K562 (cell line): ENCODE data around the gene TBC1D17. TPM values are rescaled to one million over a fixed set of nuclear protein-coding genes. Genes with fewer than 3 reads are reported as not detected.
A peak's percentile ranks its signal among the peaks of the same experiment; 100 is the strongest.

Experiments
- ARID2 ChIP-seq: fragments of 450-650 bp; IDR thresholded peaks from 2 replicates; pipeline ENCODE4 v1.6.1; 2017; ENCODE audit warnings: antibody characterized with exemption, mild to moderate bottlenecking
- CBFB ChIP-seq: sonication (generic); formaldehyde crosslinking; IDR thresholded peaks from 2 replicates; pipeline ENCODE4 v1.4.0; 2020; ENCODE audit warnings: mild to moderate bottlenecking, missing genetic modification reagents
- CC2D1A ChIP-seq: fragments of 450-650 bp; IDR thresholded peaks from 2 replicates; pipeline ENCODE4 v1.6.1; 2017; ENCODE audit warnings: mild to moderate bottlenecking
- CREM ChIP-seq: IDR thresholded peaks from 2 replicates; pipeline ENCODE4 v1.6.1; 2014; ENCODE audit warnings: antibody characterized with exemption, low read depth
- CSDE1 ChIP-seq, 2 experiments: fragments of 450-650 bp; IDR thresholded peaks; 2 replicates each; pipeline ENCODE4 v1.6.1; 2016; ENCODE audit warnings: mild to moderate bottlenecking in 1 of 2
- CTBP1 ChIP-seq: fragments of 450-650 bp; IDR thresholded peaks from 2 replicates; pipeline ENCODE4 v1.6.1; 2016; ENCODE audit warnings: borderline replicate concordance
- ELF1 ChIP-seq: fragments of 200-800 bp; sonication (Bioruptor generic); IDR thresholded peaks from 2 replicates; pipeline ENCODE4 v1.6.1; 2016; ENCODE audit warnings: missing genetic modification characterization, missing compliant biosample characterization
- HDGF ChIP-seq: fragments of 450-650 bp; IDR thresholded peaks from 2 replicates; pipeline ENCODE4 v1.6.1; 2016
- KLF1 ChIP-seq: fragments of 450-650 bp; IDR thresholded peaks from 2 replicates; pipeline ENCODE4 v1.6.1; 2016; ENCODE audit warnings: missing genetic modification characterization, missing compliant biosample characterization
- LEF1 ChIP-seq: fragments of 450-650 bp; IDR thresholded peaks from 2 replicates; pipeline ENCODE4 v1.6.1; 2016; ENCODE audit warnings: mild to moderate bottlenecking
- MECOM ChIP-seq: fragments of 250-450 bp; sonication (Bioruptor Pico); IDR thresholded peaks from 2 replicates; pipeline ENCODE4 v1.8.0; 2022; ENCODE audit warnings: inconsistent platforms
- NCOR1 ChIP-seq: fragments of 450-650 bp; IDR thresholded peaks from 2 replicates; pipeline ENCODE4 v1.6.1; 2016; ENCODE audit warnings: mild to moderate bottlenecking, moderate library complexity
- NFRKB ChIP-seq: fragments of 450-650 bp; IDR thresholded peaks from 2 replicates; pipeline ENCODE4 v1.6.1; 2016; ENCODE audit warnings: low read depth
- NFYB ChIP-seq: IDR thresholded peaks from 2 replicates; pipeline ENCODE4 v1.6.1; 2011; ENCODE audit warnings: mild to moderate bottlenecking, moderate library complexity; ENCODE audit not compliant: insufficient read length; ENCODE audit errors: extremely low read depth
- NR4A1 ChIP-seq, 2 experiments: fragments of 250-450 bp in 1 of 2; fragments of 450-650 bp in 1 of 2; sonication (Bioruptor Pico) in 1 of 2; IDR thresholded peaks; 2 replicates each; pipeline versions ENCODE4 v1.4.0 to v1.6.1; 2016 to 2020; ENCODE audit warnings: mild to moderate bottlenecking in 2 of 2, missing compliant biosample characterization in 1 of 2, missing genetic modification characterization in 1 of 2, moderate library complexity in 1 of 2
- RB1 ChIP-seq: fragments of 450-650 bp; IDR thresholded peaks from 2 replicates; pipeline ENCODE4 v1.6.1; 2017; ENCODE audit warnings: low read depth, mild to moderate bottlenecking
- RBFOX2 ChIP-seq: fragments of 200-400 bp; formaldehyde crosslinking; IDR thresholded peaks from 2 replicates; pipeline ENCODE4 v1.6.1; 2017; ENCODE audit warnings: low read depth, mild to moderate bottlenecking, low read length, moderate library complexity
- SRF ChIP-seq, 2 experiments: fragments of 250-450, 450-650 bp in 1 of 2; sonication (Bioruptor Pico) in 1 of 2; sonication (generic) in 1 of 2; formaldehyde crosslinking; IDR thresholded peaks; 2 replicates each; pipeline versions ENCODE4 v1.5.0 to v1.5.1; 2020 to 2022; ENCODE audit warnings: mild to moderate bottlenecking in 1 of 2, missing genetic modification reagents in 1 of 2
- TBL1XR1 ChIP-seq, 2 experiments: IDR thresholded peaks; 2 replicates each; pipeline ENCODE4 v1.6.1; 2012; ENCODE audit warnings: improper control_type of control experiment in 2 of 2, low read length in 2 of 2, mild to moderate bottlenecking in 1 of 2
- TEAD1 ChIP-seq, 2 experiments: fragments of 450-650 bp in 1 of 2; sonication (generic) in 1 of 2; formaldehyde crosslinking; IDR thresholded peaks; 2 replicates each; pipeline versions ENCODE4 v1.4.0 to v1.8.0; 2020 to 2022; ENCODE audit warnings: mild to moderate bottlenecking in 2 of 2, missing genetic modification reagents in 1 of 2
- ZNF140 ChIP-seq: fragments of 250-450 bp; sonication (Bioruptor Pico); IDR thresholded peaks from 2 replicates; pipeline ENCODE4 v1.8.0; 2021; ENCODE audit warnings: moderate library complexity, mild to moderate bottlenecking, inconsistent platforms
- ZNF274 ChIP-seq: IDR thresholded peaks from 2 replicates; pipeline ENCODE4 v1.6.1; 2011; ENCODE audit warnings: low read depth, mild to moderate bottlenecking, low read length, moderate library complexity, borderline replicate concordance
- ZNF764 ChIP-seq: fragments of 250-450 bp; sonication (Bioruptor Pico); IDR thresholded peaks from 2 replicates; pipeline ENCODE4 v1.4.0; 2020; ENCODE audit warnings: low read depth, mild to moderate bottlenecking, moderate library complexity
- polyA plus RNA-seq, 8 experiments: library from polyadenylated mRNA; depleted of rRNA in 4 of 8; stranded (reverse) in 5 of 8; unstranded in 3 of 8; fragments of >200 nt; fragmentation: Nextera tagmentation in 2 of 8; fragmentation: Illumina TruSeq in 1 of 8; extraction: Ambion mirVana in 2 of 8; extraction: Trizol in 1 of 8; gene quantifications; 2 replicates each; pipeline versions ENCODE4 v1.2.1 to v1.2.3, GENCODE V29; 2011 to 2014; ENCODE audit warnings: inconsistent platforms in 1 of 8, missing spikeins in 1 of 8
- total RNA-seq, 7 experiments: library from RNA; depleted of rRNA in 6 of 7; stranded (reverse); fragments of >200 nt in 6 of 7; fragmentation: Illumina TruSeq in 2 of 7; extraction: Trizol in 2 of 7; gene quantifications; 2 replicates each; pipeline versions ENCODE4 v1.2.1 to v1.2.3, GENCODE V29; 2011 to 2021; ENCODE audit warnings: low replicate concordance in 1 of 7
- TF ChIP-seq, protein P1 (sequence below): fragments of 250-450 bp; sonication (Bioruptor Pico); IDR thresholded peaks from 2 replicates; pipeline ENCODE4 v1.4.0; 2020; ENCODE audit warnings: mild to moderate bottlenecking, moderate library complexity
- TF ChIP-seq, protein P2 (sequence below): IDR thresholded peaks from 3 replicates; pipeline ENCODE4 v1.6.1; 2011; ENCODE audit warnings: borderline replicate concordance, mild to moderate bottlenecking, moderate library complexity; ENCODE audit not compliant: insufficient read length; ENCODE audit errors: extremely low read depth

Gene TBC1D17
- total and polyA plus RNA-seq, 9 of the 15 experiments (the other 6 are each of a cell fraction or from before 2014, with no cell fraction given) = 0.42 to 16.0 (median 3.8) TPM

DNA sequence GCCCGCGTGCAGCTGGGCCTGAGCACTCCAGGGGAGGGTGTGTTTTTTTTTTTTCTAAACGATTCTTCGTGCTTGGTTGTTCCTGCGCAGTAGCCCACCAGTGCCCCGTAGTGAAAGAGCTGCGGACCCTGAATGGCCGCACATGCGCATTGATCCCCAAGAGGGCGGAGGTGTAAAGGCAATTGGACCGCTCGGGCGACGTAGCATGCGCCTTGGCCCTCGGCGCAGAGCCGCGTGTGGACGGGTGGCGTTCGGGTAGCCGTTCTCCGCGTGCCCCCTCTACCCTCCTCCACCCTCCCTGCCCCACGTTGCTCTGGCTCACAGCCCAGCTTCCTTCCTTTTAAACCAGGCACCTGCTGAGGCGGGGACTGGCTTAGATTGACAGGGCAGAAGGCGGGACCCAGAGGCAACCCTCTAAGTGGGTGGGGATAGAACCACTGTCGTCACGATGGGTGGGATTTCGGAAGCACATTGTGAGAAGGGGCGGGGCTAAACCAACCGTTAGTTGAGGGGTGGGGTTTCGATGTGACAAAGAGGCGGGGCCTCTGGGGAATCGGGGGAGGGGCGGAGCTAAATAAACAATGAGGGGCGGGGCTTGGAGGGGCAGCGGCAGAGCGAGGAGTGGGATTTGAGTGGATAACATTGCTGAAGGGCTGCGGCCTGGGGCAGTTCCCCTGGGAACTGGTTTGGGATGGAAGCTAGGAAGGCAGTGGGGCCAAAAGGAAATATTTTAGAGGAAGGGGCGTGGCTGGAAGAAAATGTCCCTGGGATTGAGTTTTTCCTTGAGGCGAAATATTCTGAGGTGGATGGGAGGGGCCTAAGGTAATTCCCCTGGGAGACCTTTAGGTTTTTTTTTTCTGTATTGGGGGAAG lies 52.3 kb downstream of the TBC1D17 start (continued):
- TF ChIP-seq, protein P1, sequence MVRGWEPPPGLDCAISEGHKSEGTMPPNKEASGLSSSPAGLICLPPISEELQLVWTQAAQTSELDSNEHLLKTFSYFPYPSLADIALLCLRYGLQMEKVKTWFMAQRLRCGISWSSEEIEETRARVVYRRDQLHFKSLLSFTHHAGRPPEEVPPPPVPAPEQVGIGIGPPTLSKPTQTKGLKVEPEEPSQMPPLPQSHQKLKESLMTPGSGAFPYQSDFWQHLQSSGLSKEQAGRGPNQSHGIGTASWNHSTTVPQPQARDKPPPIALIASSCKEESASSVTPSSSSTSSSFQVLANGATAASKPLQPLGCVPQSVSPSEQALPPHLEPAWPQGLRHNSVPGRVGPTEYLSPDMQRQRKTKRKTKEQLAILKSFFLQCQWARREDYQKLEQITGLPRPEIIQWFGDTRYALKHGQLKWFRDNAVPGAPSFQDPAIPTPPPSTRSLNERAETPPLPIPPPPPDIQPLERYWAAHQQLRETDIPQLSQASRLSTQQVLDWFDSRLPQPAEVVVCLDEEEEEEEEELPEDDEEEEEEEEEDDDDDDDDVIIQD (CRISPR knock-in tag) = no peak
- no peak for TF ChIP-seq ZNF140 (CRISPR knock-in tag)
- no peak for TF ChIP-seq ARID2
- TF ChIP-seq CC2D1A = no peak
- TF ChIP-seq ZNF764 (CRISPR knock-in tag) = peak; percentile 64; the same call in 1 of the 2 replicates
- peak in 1 of 2 experiments; percentile 67; a peak in 2 of 4 replicates for TF ChIP-seq TEAD1 (CRISPR knock-in tag; IDR thresholded peaks at IDR 0.05)
- TF ChIP-seq KLF1 (tag) = no peak
- no peak for TF ChIP-seq MECOM (CRISPR knock-in tag)
- no peak for TF ChIP-seq CSDE1 (IDR thresholded peaks at IDR 0.05)
- no peak for TF ChIP-seq ELF1 (tag)
- TF ChIP-seq RB1 = peak; percentile 37
- TF ChIP-seq NCOR1 = no peak
- TF ChIP-seq NFRKB = no peak
- TF ChIP-seq LEF1 = 0 out of 2 replicates have a peak, but pooled peaks have one; percentile 18
- no peak for TF ChIP-seq CTBP1
- TF ChIP-seq CREM = peak; percentile 75
- peak; percentile 75; the same call in 1 of the 2 replicates for TF ChIP-seq HDGF
- peak; percentile 13 for TF ChIP-seq RBFOX2
- no peak for TF ChIP-seq CBFB
- no peak for TF ChIP-seq ZNF274
- peak in 1 of 2 experiments; percentile 51; a peak in 1 of 4 replicates for TF ChIP-seq SRF (CRISPR knock-in tag; IDR thresholded peaks at IDR 0.05)
- TF ChIP-seq, protein P2, sequence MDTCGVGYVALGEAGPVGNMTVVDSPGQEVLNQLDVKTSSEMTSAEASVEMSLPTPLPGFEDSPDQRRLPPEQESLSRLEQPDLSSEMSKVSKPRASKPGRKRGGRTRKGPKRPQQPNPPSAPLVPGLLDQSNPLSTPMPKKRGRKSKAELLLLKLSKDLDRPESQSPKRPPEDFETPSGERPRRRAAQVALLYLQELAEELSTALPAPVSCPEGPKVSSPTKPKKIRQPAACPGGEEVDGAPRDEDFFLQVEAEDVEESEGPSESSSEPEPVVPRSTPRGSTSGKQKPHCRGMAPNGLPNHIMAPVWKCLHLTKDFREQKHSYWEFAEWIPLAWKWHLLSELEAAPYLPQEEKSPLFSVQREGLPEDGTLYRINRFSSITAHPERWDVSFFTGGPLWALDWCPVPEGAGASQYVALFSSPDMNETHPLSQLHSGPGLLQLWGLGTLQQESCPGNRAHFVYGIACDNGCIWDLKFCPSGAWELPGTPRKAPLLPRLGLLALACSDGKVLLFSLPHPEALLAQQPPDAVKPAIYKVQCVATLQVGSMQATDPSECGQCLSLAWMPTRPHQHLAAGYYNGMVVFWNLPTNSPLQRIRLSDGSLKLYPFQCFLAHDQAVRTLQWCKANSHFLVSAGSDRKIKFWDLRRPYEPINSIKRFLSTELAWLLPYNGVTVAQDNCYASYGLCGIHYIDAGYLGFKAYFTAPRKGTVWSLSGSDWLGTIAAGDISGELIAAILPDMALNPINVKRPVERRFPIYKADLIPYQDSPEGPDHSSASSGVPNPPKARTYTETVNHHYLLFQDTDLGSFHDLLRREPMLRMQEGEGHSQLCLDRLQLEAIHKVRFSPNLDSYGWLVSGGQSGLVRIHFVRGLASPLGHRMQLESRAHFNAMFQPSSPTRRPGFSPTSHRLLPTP = no peak
- TF ChIP-seq NR4A1 (CRISPR knock-in tag; IDR thresholded peaks at IDR 0.05) = no peak
- TF ChIP-seq NR4A1 (tag; IDR thresholded peaks at IDR 0.05) = no peak
- no peak for TF ChIP-seq NFYB
- TF ChIP-seq TBL1XR1 (IDR thresholded peaks at IDR 0.05; ENCODE audit: low read length in 2 of 2) = no peak
